Activated naive CD8-positive, alpha-beta T cell treated with anti-CD3 and anti-CD28 coated beads, Interleukin-2, amount 10 ng/mL, durations not matched to agents 7 days and 5 days (primary cell): ENCODE data around the gene CPA2. TPM values are rescaled to one million over a fixed set of nuclear protein-coding genes. Genes with fewer than 3 reads are reported as not detected.
"Not testable (repeated sequence)": the region's sequence is repeated elsewhere in the genome, so short reads cannot be mapped to it uniquely, and the experiment has no call there.

Experiments
- ATAC-seq: fragments of 150-1000 bp; cut with Tn5 transposase; one replicate; pipeline ENCODE4 v1.10.0; 2021; ENCODE audit warnings: low read depth, moderate library complexity
- POLR2A ChIA-PET: fragments of 350-600 bp; sonication (Branson Sonifier 250); formaldehyde crosslinking; loops from one replicate; lab custom pipeline; 2021; ENCODE audit warnings: antibody characterized with exemption; lab: Charles Lee
- DNase-seq: peaks from one replicate; pipeline ENCODE4 v3.0.0; 2021
- H3K27ac Mint-ChIP-seq: one replicate; pipeline ENCODE4 v1.8.0; 2022; ENCODE audit warnings: mild to moderate bottlenecking, mixed read lengths
- H3K27me3 Mint-ChIP-seq: one replicate; pipeline ENCODE4 v1.8.0; 2022; ENCODE audit warnings: mild to moderate bottlenecking, moderate library complexity, mixed read lengths
- H3K36me3 Mint-ChIP-seq: one replicate; pipeline ENCODE4 v1.8.0; 2021; ENCODE audit warnings: mild to moderate bottlenecking, mixed read lengths
- H3K4me1 Mint-ChIP-seq: one replicate; pipeline ENCODE4 v1.8.0; 2021; ENCODE audit warnings: mixed read lengths
- H3K4me3 Mint-ChIP-seq: one replicate; pipeline ENCODE4 v1.8.0; 2022; ENCODE audit warnings: mild to moderate bottlenecking, moderate library complexity, mixed read lengths
- H3K9me3 Mint-ChIP-seq: one replicate; pipeline ENCODE4 v1.8.0; 2021; ENCODE audit warnings: mixed read lengths
- total RNA-seq, 2 experiments: library from RNA; stranded (reverse); gene quantifications; one replicate each; pipeline ENCODE4 v1.2.3, GENCODE V29; 2021

Gene CPA2
- total RNA-seq, 2 experiments from 2014 or later = not detected

GRCh38 chr7:130234078-130234477 lies 32.6 kb upstream of the CPA2 start:
- H3K9me3 Mint-ChIP-seq = no peaks in the 10 kb centered on the region
- ATAC-seq = no peak

GRCh38 chr7:130236361-130236760 lies 30.3 kb upstream of the CPA2 start:
- H3K27ac Mint-ChIP-seq, H3K4me3 Mint-ChIP-seq, H3K9me3 Mint-ChIP-seq, DNase-seq, ATAC-seq, H3K36me3 Mint-ChIP-seq, H3K4me1 Mint-ChIP-seq, POLR2A ChIA-PET: not testable (repeated sequence)
- peaks cover 21% of the 10 kb centered on the region for H3K27me3 Mint-ChIP-seq

More at GRCh38 chr7:130234078-130234477, 32.6 kb upstream of the CPA2 start:
- peaks cover 14% of the 10 kb centered on the region for H3K27me3 Mint-ChIP-seq
- no peaks in the 10 kb centered on the region for H3K36me3 Mint-ChIP-seq
- DNase-seq = no peak
- no peaks in the 10 kb centered on the region for H3K4me1 Mint-ChIP-seq
- no peak overlapping the region for H3K4me3 Mint-ChIP-seq
- POLR2A ChIA-PET = interaction anchor here (0.6 kb wide), 1 partner anchor 836 kb away, joined by 4 read pairs; no protein-coding TSS in a partner anchor
- no peak overlapping the region for H3K27ac Mint-ChIP-seq

- peaks cover 5% of the 10 kb centered on the region for H3K9me3 Mint-ChIP-seq
- peaks cover 7% of the 10 kb centered on the region for H3K4me1 Mint-ChIP-seq
- no peak for ATAC-seq
- H3K27me3 Mint-ChIP-seq = peaks cover 21% of the 10 kb centered on the region
- peaks cover 4% of the 10 kb centered on the region for H3K36me3 Mint-ChIP-seq
- DNase-seq = no peak
- H3K27ac Mint-ChIP-seq = no peak overlapping the region
- POLR2A ChIA-PET = no interaction called here
- H3K4me3 Mint-ChIP-seq = no peak overlapping the region
These were observed 26.4 kb upstream of the CPA2 start for GRCh38 chr7:130240240-130240639.

- H3K4me3 Mint-ChIP-seq = peak overlapping the region; percentile 7
- peaks cover 16% of the 10 kb centered on the region for H3K27me3 Mint-ChIP-seq
- DNase-seq (peak; percentile 72), ATAC-seq (peak; percentile 84)
- H3K27ac Mint-ChIP-seq = no peak overlapping the region
- peaks cover 7% of the 10 kb centered on the region for H3K4me1 Mint-ChIP-seq
- H3K9me3 Mint-ChIP-seq = peaks cover 5% of the 10 kb centered on the region
- H3K36me3 Mint-ChIP-seq = peaks cover 4% of the 10 kb centered on the region
- POLR2A ChIA-PET = no interaction called here
These were observed 24.3 kb upstream of the CPA2 start for GRCh38 chr7:130242198-130243014.

- ATAC-seq = not testable (repeated sequence)
These were observed 23.2 kb upstream of the CPA2 start for GRCh38 chr7:130243486-130243885.

GRCh38 chr7:130246491-130246890 lies 20.2 kb upstream of the CPA2 start:
- DNase-seq, H3K4me1 Mint-ChIP-seq, ATAC-seq, H3K4me3 Mint-ChIP-seq, H3K27ac Mint-ChIP-seq, H3K27me3 Mint-ChIP-seq, H3K36me3 Mint-ChIP-seq, POLR2A ChIA-PET: not testable (repeated sequence)
- H3K9me3 Mint-ChIP-seq = peaks cover 10% of the 10 kb centered on the region

More at GRCh38 chr7:130243486-130243885, 23.2 kb upstream of the CPA2 start:
- POLR2A ChIA-PET, H3K36me3 Mint-ChIP-seq, H3K27ac Mint-ChIP-seq, H3K9me3 Mint-ChIP-seq, DNase-seq, H3K4me1 Mint-ChIP-seq: not testable (repeated sequence)
- peaks cover 12% of the 10 kb centered on the region for H3K27me3 Mint-ChIP-seq
- peak overlapping the region; percentile 13 for H3K4me3 Mint-ChIP-seq

GRCh38 chr7:130248842-130249241 lies 17.8 kb upstream of the CPA2 start:
- H3K4me3 Mint-ChIP-seq, H3K4me1 Mint-ChIP-seq, POLR2A ChIA-PET, H3K36me3 Mint-ChIP-seq, ATAC-seq, H3K27me3 Mint-ChIP-seq, H3K27ac Mint-ChIP-seq, DNase-seq: not testable (repeated sequence)
- H3K9me3 Mint-ChIP-seq = peaks cover 26% of the 10 kb centered on the region

- H3K4me3 Mint-ChIP-seq, ATAC-seq, DNase-seq, H3K27me3 Mint-ChIP-seq, POLR2A ChIA-PET, H3K4me1 Mint-ChIP-seq, H3K36me3 Mint-ChIP-seq, H3K27ac Mint-ChIP-seq: not testable (repeated sequence)
- H3K9me3 Mint-ChIP-seq = peaks cover 23% of the 10 kb centered on the region
These were observed 17.0 kb upstream of the CPA2 start for GRCh38 chr7:130249626-130250025.

GRCh38 chr7:130254555-130254954 lies 12.1 kb upstream of the CPA2 start:
- peaks cover 2% of the 10 kb centered on the region for H3K27me3 Mint-ChIP-seq
- DNase-seq = no peak
- peaks cover 32% of the 10 kb centered on the region for H3K9me3 Mint-ChIP-seq
- no peak overlapping the region for H3K4me3 Mint-ChIP-seq
- peaks cover 2% of the 10 kb centered on the region for H3K36me3 Mint-ChIP-seq
- ATAC-seq = no peak
- POLR2A ChIA-PET = no interaction called here
- no peak overlapping the region for H3K27ac Mint-ChIP-seq
- H3K4me1 Mint-ChIP-seq = no peaks in the 10 kb centered on the region

- Mint-ChIP-seq H3K4me3 (no peak overlapping the region), H3K36me3 (peaks cover 2% of the 10 kb centered on the region), H3K9me3 (peaks cover 31% of the 10 kb centered on the region), H3K27me3 (peaks cover 2% of the 10 kb centered on the region), H3K4me1 (no peaks in the 10 kb centered on the region), H3K27ac (no peak overlapping the region)
- no peak for ATAC-seq
- POLR2A ChIA-PET = no interaction called here
- DNase-seq = no peak
These were observed 10.0 kb upstream of the CPA2 start for GRCh38 chr7:130256704-130257103.

- DNase-seq (no peak), ATAC-seq (no peak)
- Mint-ChIP-seq H3K27ac (no peak overlapping the region), H3K4me3 (no peak overlapping the region), H3K36me3 (peaks cover 2% of the 10 kb centered on the region), H3K9me3 (peaks cover 17% of the 10 kb centered on the region), H3K4me1 (no peaks in the 10 kb centered on the region), H3K27me3 (no peaks in the 10 kb centered on the region)
- POLR2A ChIA-PET = no interaction called here
These were observed 8.1 kb upstream of the CPA2 start for GRCh38 chr7:130258494-130259078.

GRCh38 chr7:130262448-130262847 lies 4.2 kb upstream of the CPA2 start:
- Mint-ChIP-seq H3K27ac (no peak overlapping the region), H3K4me1 (no peaks in the 10 kb centered on the region), H3K9me3 (peaks cover 9% of the 10 kb centered on the region), H3K4me3 (no peak overlapping the region), H3K36me3 (peaks cover 2% of the 10 kb centered on the region), H3K27me3 (no peaks in the 10 kb centered on the region)
- POLR2A ChIA-PET = no interaction called here
- DNase-seq (no peak), ATAC-seq (no peak)

- DNase-seq (no peak), ATAC-seq (no peak)
- Mint-ChIP-seq H3K36me3 (peaks cover 2% of the 10 kb centered on the region), H3K4me1 (no peaks in the 10 kb centered on the region), H3K27ac (no peak overlapping the region), H3K27me3 (no peaks in the 10 kb centered on the region), H3K4me3 (no peak overlapping the region), H3K9me3 (peaks cover 9% of the 10 kb centered on the region)
- POLR2A ChIA-PET = no interaction called here
These were observed 3.5 kb upstream of the CPA2 start for GRCh38 chr7:130263130-130263529.

GRCh38 chr7:130266961-130267321 lies 278 bp downstream of the CPA2 start:
- ATAC-seq (no peak), DNase-seq (no peak)
- no peak overlapping the region for H3K27ac Mint-ChIP-seq
- POLR2A ChIA-PET = no interaction called here
- H3K36me3 Mint-ChIP-seq = no peaks in the 10 kb centered on the region
- no peaks in the 10 kb centered on the region for H3K9me3 Mint-ChIP-seq
- no peak overlapping the region for H3K4me3 Mint-ChIP-seq
- H3K4me1 Mint-ChIP-seq = no peaks in the 10 kb centered on the region
- H3K27me3 Mint-ChIP-seq = peaks cover 2% of the 10 kb centered on the region
